RWPE2 (cell line): ENCODE measurements around the gene UTP11.

Experiments
- ATAC-seq: fragments of 200-7000 bp; cut with Tn5 transposase; 3 replicates; pipeline ENCODE4 v1.9.1; 2021; ENCODE audit warnings: low read depth
- DNase-seq: peaks from one replicate; pipeline ENCODE4 v3.0.0-alpha.2; 2020; ENCODE audit warnings: low spot score
- H3K27ac ChIP-seq: fragments of 450-650 bp; 2 replicates; pipeline ENCODE4 v1.5.1; 2017; ENCODE audit warnings: mild to moderate bottlenecking; ENCODE audit not compliant: poor library complexity, severe bottlenecking
- H3K27me3 ChIP-seq: fragments of 250-450 bp; sonication (Bioruptor Pico); 2 replicates; pipeline ENCODE4 v1.5.1; 2021; ENCODE audit warnings: mild to moderate bottlenecking, moderate library complexity; ENCODE audit not compliant: insufficient read depth, poor library complexity, severe bottlenecking
- H3K36me3 ChIP-seq: fragments of 250-450 bp; sonication (Bioruptor Pico); 2 replicates; pipeline ENCODE4 v1.5.1; 2020; ENCODE audit warnings: low read depth, mild to moderate bottlenecking, moderate library complexity
- H3K4me1 ChIP-seq: fragments of 250-450 bp; sonication (Bioruptor Pico); 2 replicates; pipeline ENCODE4 v1.5.1; 2021; ENCODE audit warnings: mild to moderate bottlenecking, moderate library complexity; ENCODE audit not compliant: insufficient read depth, poor library complexity, severe bottlenecking
- H3K4me3 ChIP-seq: fragments of 250-450 bp; sonication (Bioruptor Pico); 2 replicates; pipeline ENCODE4 v1.5.1; 2021; ENCODE audit warnings: mild to moderate bottlenecking, moderate library complexity; ENCODE audit not compliant: severe bottlenecking
- H3K9me3 ChIP-seq: fragments of 250-450 bp; sonication (Bioruptor Pico); 2 replicates; pipeline ENCODE4 v1.5.1; 2021; ENCODE audit warnings: mild to moderate bottlenecking, moderate library complexity; ENCODE audit not compliant: severe bottlenecking
- CTCF ChIP-seq: fragments of 450-650 bp; IDR thresholded peaks from one replicate; pipeline ENCODE4 v1.5.1; 2017; ENCODE audit warnings: mild to moderate bottlenecking, moderate library complexity; ENCODE audit not compliant: poor library complexity, severe bottlenecking

Gene UTP11

GRCh38 chr1:38052750-38053415 lies 40.3 kb downstream of the UTP11 start:
- H3K4me1 ChIP-seq = no peaks in the 10 kb centered on the region
- DNase-seq (no peak), ATAC-seq (0 out of 3 replicates have a peak, but pooled peaks have one; percentile 20)
- H3K9me3 ChIP-seq = no peaks in the 10 kb centered on the region
- no peak overlapping the region for H3K27ac ChIP-seq
- no peak overlapping the region for H3K4me3 ChIP-seq
- no peak for TF ChIP-seq CTCF
- no peaks in the 10 kb centered on the region for H3K36me3 ChIP-seq
- no peaks in the 10 kb centered on the region for H3K27me3 ChIP-seq

GRCh38 chr1:38053416-38054091 lies 41.0 kb downstream of the UTP11 start:
- Histone ChIP-seq H3K4me3 (no peak overlapping the region), H3K4me1 (no peaks in the 10 kb centered on the region), H3K9me3 (no peaks in the 10 kb centered on the region), H3K27me3 (no peaks in the 10 kb centered on the region), H3K27ac (no peak overlapping the region), H3K36me3 (no peaks in the 10 kb centered on the region)
- DNase-seq (no peak), ATAC-seq (peak; percentile 12; the same call in 1 of the 3 replicates)
- TF ChIP-seq CTCF = no peak

GRCh38 chr1:38055398-38055797 lies 42.9 kb downstream of the UTP11 start:
- ATAC-seq (peak; percentile 47; the same call in 1 of the 3 replicates), DNase-seq (no peak)
- H3K27ac ChIP-seq = no peak overlapping the region
- H3K27me3 ChIP-seq = no peaks in the 10 kb centered on the region
- no peaks in the 10 kb centered on the region for H3K4me1 ChIP-seq
- H3K9me3 ChIP-seq = no peaks in the 10 kb centered on the region
- H3K36me3 ChIP-seq = no peaks in the 10 kb centered on the region
- TF ChIP-seq CTCF = no peak
- H3K4me3 ChIP-seq = no peak overlapping the region

GRCh38 chr1:38055965-38056364 lies 43.4 kb downstream of the UTP11 start:
- no peak for TF ChIP-seq CTCF
- no peaks in the 10 kb centered on the region for H3K4me1 ChIP-seq
- no peak overlapping the region for H3K4me3 ChIP-seq
- H3K27me3 ChIP-seq = no peaks in the 10 kb centered on the region
- H3K27ac ChIP-seq = no peak overlapping the region
- no peaks in the 10 kb centered on the region for H3K9me3 ChIP-seq
- ATAC-seq (no peak), DNase-seq (no peak)
- H3K36me3 ChIP-seq = no peaks in the 10 kb centered on the region

- no peak for TF ChIP-seq CTCF
- no peak for DNase-seq
- no peaks in the 10 kb centered on the region for H3K27me3 ChIP-seq
- no peak overlapping the region for H3K4me3 ChIP-seq
- ATAC-seq = no peak
- H3K9me3 ChIP-seq = no peaks in the 10 kb centered on the region
- H3K27ac ChIP-seq = no peak overlapping the region
- H3K4me1 ChIP-seq = peaks cover 3% of the 10 kb centered on the region
- no peaks in the 10 kb centered on the region for H3K36me3 ChIP-seq
These were observed 47.2 kb downstream of the UTP11 start for GRCh38 chr1:38059635-38060250.
